Measurements from ENCODE around the gene RORB.

Gene RORB

GRCh38 chr9:74496819-74497747 is at the start of gene RORB:
Gene RORB, plus strand, starts transcription at chr9:74497335. Its CDS starts 642 bp downstream, at chr9:74497977.
- DNase-seq (ENCODE audit: low read depth in 2 of 2), result peak in 1 of 2 donors; percentile 33

- DNase-seq (ENCODE audit: low read depth in 2 of 2), result no peak
These were observed 49.5 kb upstream of the RORB start for GRCh38 chr9:74447451-74448193.

DNA sequence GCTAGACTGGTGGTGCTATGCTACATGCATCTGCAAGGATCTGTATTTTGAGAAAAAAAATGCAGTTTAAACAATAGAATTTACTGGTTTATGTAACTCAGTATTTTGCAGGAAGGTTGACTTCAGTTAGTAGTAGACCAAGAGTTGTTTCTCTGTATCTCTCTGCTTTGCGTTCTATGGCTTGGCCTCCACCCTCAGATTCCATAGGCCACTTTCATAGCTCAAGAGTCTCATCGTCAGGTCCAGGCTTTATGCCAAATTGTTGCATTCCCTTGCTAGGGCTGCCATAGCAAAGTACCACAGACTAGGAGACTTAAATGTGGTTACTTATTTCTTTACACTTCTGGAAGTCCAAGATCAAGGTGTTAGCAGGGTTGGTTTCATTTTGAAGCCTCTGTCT is 48.1 kb upstream of the RORB start:
- DNase-seq (ENCODE audit: low read depth in 2 of 2), result no peak

- DNase-seq (ENCODE audit: low read depth in 2 of 2), result no peak
These were observed 38.3 kb upstream of the RORB start for GRCh38 chr9:74458832-74459231.

GRCh38 chr9:74463825-74464224 is 33.3 kb upstream of the RORB start:
- DNase-seq (ENCODE audit: low read depth in 2 of 2), result no peak

GRCh38 chr9:74478606-74479005 is 18.5 kb upstream of the RORB start:
- no peak for DNase-seq (ENCODE audit: low read depth in 2 of 2)

GRCh38 chr9:74479711-74480110 is 17.4 kb upstream of the RORB start:
- no peak for DNase-seq (ENCODE audit: low read depth in 2 of 2)

DNA sequence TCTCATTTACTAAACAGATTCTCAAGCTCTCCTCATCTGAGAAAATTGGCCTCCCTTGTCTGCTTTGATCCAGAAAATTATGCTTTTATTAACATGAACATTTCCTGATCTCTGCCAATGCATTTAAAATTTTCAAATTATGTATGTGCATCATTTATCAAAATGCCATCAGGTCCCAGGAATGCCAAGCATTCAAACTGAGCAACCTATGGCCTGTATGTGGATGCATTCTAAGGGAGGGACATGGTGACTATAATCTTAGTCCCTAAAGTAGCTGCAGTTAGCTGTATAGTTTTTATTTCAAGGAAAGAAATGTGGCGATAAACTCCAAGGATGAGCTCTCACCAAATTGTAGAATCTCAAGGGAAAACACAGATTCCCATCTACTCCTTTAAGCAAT is 9.7 kb upstream of the RORB start:
- DNase-seq (ENCODE audit: low read depth in 2 of 2), result no peak

DNA sequence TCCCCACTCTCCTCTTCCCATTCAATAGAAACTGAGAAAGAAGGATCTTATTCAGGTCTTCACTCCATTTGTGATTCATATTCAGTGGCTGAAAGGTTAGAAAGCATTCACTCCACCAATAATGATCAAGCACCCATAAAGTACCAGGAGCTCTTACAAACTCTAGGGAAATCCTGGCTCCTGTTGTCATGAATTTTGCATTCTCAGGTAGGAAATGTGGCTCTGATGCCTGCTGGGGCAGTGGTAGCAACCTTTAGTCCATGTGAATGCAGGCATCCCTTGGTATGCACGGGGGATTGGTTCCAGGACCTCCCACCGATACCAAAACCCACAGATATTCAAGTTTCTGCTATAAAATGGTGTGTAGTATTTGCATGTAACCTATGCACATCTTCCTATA is 3.6 kb upstream of the RORB start:
- no peak for DNase-seq (ENCODE audit: low read depth in 2 of 2)

GRCh38 chr9:74494490-74494889 is 2.6 kb upstream of the RORB start:
- DNase-seq (ENCODE audit: low read depth in 2 of 2), result no peak

- no peak for DNase-seq (ENCODE audit: low read depth in 2 of 2)
These were observed 729 bp upstream of the RORB start for GRCh38 chr9:74496406-74496805.

DNA sequence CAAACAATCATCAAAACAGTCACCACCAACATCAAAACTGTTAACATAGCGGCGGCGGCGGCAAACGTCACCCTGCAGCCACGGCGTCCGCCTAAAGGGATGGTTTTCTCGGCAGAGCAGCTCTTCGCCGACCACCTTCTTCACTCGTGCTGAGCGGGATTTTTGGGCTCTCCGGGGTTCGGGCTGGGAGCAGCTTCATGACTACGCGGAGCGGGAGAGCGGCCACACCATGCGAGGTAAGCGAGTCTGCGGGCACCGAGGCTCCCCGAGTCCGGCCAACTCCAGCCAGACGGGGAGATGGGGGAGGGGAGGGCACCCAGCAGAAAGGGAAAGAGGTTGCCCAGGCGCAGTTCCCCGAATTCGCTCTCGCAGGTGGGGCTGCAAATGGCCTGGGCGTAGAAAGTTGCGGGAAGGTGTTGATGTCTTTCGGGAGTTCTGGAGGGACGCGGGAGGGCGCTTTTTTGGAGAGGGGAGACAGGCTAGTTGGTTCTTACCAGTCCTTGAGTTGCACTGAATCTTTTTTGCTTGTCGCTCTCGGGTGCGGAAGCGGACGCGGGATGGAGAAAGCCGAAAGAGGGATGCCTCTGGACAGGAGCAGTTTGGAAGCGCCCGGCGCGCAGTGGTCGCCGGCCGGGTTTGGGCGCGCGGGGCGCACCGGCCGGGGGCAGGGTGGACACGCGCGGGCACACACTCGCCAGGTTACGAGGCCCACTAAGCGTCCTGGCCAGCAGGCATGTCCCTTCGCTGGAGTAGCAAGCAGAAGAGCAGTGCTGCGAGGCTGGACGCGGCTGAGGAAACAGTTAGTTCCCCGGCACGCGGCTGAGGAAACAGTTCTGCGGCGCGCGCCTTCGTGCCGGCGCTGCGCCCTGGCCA is 849 bp downstream of the RORB start:
- no peak for DNase-seq (ENCODE audit: low read depth in 2 of 2)

DNA sequence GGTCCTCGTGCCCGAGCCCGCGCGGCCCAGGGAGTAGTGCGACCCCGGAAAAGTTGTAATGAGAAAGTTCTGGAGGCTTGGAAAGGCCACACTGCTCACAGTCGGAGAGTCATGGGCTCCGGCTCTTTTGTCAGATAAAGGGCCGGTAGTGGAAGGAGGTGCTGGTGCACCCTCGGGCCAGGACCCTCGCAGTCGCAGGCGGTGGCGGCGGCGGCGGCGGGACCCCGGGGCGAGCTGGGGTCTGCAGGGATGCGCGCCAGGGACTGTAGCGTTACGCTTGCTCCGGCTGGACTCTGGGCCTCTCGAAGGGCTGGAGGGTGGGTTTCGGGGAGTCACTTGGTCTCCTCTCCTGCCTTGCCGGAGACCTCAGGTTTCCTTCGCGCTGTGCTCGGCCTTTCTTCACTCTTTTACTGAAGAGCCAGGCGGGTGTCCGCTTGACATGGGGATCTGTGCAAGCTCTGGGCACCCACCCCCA is 1.5 kb downstream of the RORB start:
- no peak for DNase-seq (ENCODE audit: low read depth in 2 of 2)

GRCh38 chr9:74499111-74499601 is 2.0 kb downstream of the RORB start:
- DNase-seq (ENCODE audit: low read depth in 2 of 2), result no peak

DNA sequence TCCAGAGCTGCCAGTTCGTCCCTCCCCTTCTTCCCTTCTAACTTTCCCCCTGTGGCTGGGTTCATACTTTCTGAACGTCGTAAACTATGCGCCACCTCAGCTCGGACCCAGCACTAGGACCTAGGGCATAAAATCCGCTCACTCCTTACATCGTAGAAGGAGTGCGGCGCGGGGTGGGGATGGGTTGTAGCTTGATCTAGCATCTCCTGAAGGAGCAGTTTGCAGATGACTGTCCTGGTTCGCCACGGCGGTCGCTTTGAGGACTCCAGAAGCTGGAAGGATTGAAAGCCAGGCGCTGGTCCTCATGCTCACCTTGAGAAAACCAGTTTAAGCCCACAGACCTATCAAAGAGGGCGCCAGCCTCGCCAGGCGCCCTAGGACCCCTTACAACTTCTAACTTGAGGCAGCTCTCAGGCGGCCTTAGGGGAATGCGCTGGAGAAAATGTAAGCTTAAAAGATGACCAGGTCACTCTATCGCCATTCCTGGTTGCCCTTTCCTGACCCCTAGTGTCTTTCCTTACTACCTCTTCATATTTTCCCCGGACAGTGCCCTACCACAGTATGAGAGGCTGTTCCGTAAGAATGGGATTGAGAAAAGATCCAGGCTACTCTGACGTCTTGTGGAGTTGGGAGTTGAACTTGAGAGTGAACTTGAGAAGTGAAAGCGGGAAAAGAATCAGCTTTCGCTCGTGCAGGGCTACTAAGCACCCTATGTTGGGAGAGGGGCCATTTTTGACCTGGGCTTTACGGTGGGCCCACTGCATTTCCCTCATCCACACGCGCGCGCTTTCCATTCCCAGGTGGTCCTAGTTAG is 2.8 kb downstream of the RORB start:
- no peak for DNase-seq (ENCODE audit: low read depth in 2 of 2)

GRCh38 chr9:74500584-74500924 is 3.4 kb downstream of the RORB start:
- DNase-seq (ENCODE audit: low read depth in 2 of 2), result no peak

DNA sequence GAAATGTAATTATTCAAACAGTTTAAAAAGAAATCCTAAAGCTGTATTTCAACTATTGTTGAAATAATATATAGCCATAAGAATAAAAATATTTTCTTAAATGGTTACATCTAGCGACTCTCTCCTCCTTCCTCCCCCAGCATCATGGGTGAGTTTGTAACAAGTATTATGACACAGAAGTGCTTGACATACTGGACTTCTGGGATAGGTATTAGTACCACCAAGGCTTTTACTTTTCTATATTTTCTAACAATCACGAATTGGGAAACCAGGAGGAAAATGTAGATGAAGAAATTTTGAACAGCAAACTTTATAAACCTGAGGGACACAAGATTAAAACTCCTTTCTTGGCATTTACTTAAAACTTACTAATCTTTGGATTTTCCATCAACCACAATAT is 4.4 kb downstream of the RORB start:
- no peak for DNase-seq (ENCODE audit: low read depth in 2 of 2)

DNA sequence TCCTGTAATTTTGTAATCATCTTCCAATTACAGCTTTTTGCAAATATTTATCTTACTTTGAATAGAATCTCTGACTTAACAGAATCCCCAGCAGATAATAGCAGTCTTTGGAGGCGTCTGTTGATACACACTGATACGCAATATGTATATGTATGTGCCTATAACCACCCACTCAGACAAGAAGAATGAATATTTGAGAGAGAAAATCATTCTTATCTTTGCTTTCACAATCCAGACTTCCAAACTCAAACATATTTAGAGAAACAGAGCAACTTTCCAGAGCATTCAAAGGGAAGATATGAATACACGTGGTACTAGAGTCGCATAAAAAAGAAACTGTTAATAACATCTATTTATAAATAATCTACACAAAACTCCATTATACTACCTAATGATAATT is 6.1 kb downstream of the RORB start:
- DNase-seq (ENCODE audit: low read depth in 2 of 2), result no peak

DNA sequence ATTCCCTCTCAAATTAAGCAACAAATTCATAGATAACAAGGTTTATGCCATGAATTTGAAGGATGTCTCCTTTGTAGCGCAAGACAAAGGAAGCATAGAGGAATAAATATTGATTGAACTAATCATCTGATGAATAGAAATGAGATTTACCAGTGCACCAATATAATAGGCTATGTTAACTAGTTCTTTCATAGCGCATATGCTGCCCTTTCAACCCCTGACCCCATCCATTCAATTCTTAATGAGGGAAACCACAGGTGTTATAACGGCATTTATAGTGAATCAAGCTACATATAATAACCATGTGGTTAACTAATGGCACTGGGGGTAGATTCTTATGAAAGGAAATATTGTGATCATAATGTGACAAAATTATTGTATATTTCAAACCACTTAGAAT is 6.5 kb downstream of the RORB start:
- no peak for DNase-seq (ENCODE audit: low read depth in 2 of 2)

DNA sequence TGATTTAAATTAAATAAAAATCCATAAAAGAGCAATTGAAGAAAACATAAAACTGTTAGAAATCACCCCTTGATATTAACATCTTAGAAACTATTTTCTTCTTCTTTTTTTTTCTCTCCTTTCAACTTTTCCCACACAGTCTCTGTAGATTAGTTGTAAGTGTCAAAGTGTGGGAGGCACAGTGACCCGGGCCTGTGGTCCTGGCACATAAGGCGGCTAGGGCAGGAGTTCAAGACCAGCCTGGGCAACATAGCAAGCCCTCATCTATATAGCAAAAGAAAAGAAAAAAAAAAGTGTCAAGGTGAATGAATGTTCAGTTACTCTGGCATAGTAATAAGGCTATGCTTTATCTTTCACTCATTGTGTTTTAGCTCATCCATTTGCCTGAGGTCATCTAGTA is 14.2 kb downstream of the RORB start:
- DNase-seq (ENCODE audit: low read depth in 2 of 2), result no peak

GRCh38 chr9:74512416-74512815 is 15.3 kb downstream of the RORB start:
- no peak for DNase-seq (ENCODE audit: low read depth in 2 of 2)
